Measurements from ENCODE around the gene NIT1. TPM values are rescaled to one million over a fixed set of nuclear protein-coding genes. Genes with fewer than 3 reads are reported as not detected.

NIT1 gene
- total and polyA plus RNA-seq, 10 of the 15 experiments (the other 5 are each of a cell fraction or from before 2014, with no cell fraction given) = 19.2 to 54.4 (median 28.3) TPM

DNA sequence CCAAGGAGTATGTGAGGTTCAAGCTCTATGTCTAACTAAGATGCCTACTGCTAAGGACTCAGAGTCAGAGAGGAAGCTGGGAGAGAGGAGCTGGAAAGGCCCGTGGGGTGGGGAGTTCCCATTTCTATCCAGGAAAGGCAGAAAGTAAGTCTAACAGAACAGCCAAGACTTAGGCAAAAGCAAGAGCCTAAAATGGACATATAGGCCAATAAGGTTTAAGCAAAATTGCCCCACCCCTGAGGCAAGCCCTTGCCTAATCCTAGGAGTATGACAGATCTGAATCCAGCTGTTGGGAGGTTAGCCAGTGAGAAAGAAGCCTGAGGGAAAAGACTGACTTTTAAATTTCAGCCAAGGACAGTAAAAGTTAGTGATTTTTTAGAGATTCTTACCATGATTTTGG lies 21.4 kb upstream of the NIT1 start:
- BruUV-seq (replicated peaks) = no TSS peak
- POLR2A ChIA-PET = interaction anchor here (0.5 to 5.6 kb wide), 9 partner anchors 21 to 265 kb away, joined by 3 to 66 read pairs (median 5); partner anchors contain the start of genes ARHGAP30, NIT1, PFDN2 and TSTD1
- peak; percentile 3; the same call in 1 of the 3 replicates for ATAC-seq
- Histone ChIP-seq H3K36me3 (ENCODE audit: control insufficient read depth in 2 of 2, insufficient read depth in 2 of 2, low read length in 1 of 2) (peaks cover 0 to 8% of the 10 kb centered on the region in 2 experiments; a peak in 3 of 4 replicates), H3K9me3 (replicated peaks; ENCODE audit: control insufficient read depth, insufficient read depth, low read length) (no peaks in the 10 kb centered on the region), H3K4me2 (ENCODE audit: control insufficient read depth, insufficient read depth) (peak overlapping the region; percentile 61), H2AFZ (ENCODE audit: control insufficient read depth, low read depth, low read length) (no peak overlapping the region), H3K79me2 (ENCODE audit: control insufficient read depth, insufficient read depth, low read length) (no peaks in the 10 kb centered on the region), H3K9ac (ENCODE audit: control insufficient read depth, insufficient read depth, low read length) (peak overlapping the region; percentile 36; the same call in 1 of the 2 replicates), H3K4me1 (ENCODE audit: control insufficient read depth, insufficient read depth, low read length) (peaks cover 39% of the 10 kb centered on the region), H3K4me3 (0 out of 2 replicates have a peak overlapping the region, but pooled peaks have one; percentile 21), H3K27ac (ENCODE audit: control insufficient read depth, insufficient read depth) (peak overlapping the region; percentile 65), H3K27me3 (replicated peaks in 1 of 2; ENCODE audit: control insufficient read depth in 2 of 2, insufficient read depth in 2 of 2, low read length in 1 of 2) (no peaks in the 10 kb centered on the region), H4K20me1 (ENCODE audit: control insufficient read depth, insufficient read depth) (no peaks in the 10 kb centered on the region)
- intact Hi-C loops (cut with micrococcal nuclease; ENCODE audit: unreplicated experiment) (loop anchor here (1.0 kb wide), 2 partner anchors 26 to 55 kb away; no protein-coding TSS in a partner anchor), in situ Hi-C loops (cut with MboI) (no loop called here)
- RAD21 ChIA-PET (ENCODE audit: unreplicated experiment) = interaction anchor here (0.6 to 6.7 kb wide), 16 partner anchors 9 to 320 kb away, joined by 3 to 90 read pairs (median 4); partner anchors contain the start of genes ARHGAP30, DEDD, F11R and TSTD1
- CTCF ChIA-PET = interaction anchor here (0.8 to 7.6 kb wide), 24 partner anchors 10 to 315 kb away, joined by 3 to 181 read pairs (median 6); partner anchors contain the start of genes ARHGAP30, DEDD, F11R and ITLN2
- FAIRE-seq = no peak
- TF ChIP-seq CREB1 (IDR thresholded peaks at IDR 0.05; ENCODE audit: low read depth) (no peak), MEF2A (IDR thresholded peaks at IDR 0.05; ENCODE audit: insufficient read depth, low read depth, low read length) (no peak), FOXK2 (IDR thresholded peaks at IDR 0.05) (no peak), CBFB (IDR thresholded peaks at IDR 0.05; ENCODE audit: low read depth) (no peak), RB1 (IDR thresholded peaks at IDR 0.05; ENCODE audit: borderline replicate concordance) (no peak), BACH1 (IDR thresholded peaks at IDR 0.05; ENCODE audit: borderline replicate concordance) (no peak), CHD1 (IDR thresholded peaks at IDR 0.05; ENCODE audit: low read depth, low read length) (no peak), PRDM15 (CRISPR knock-in tag; IDR thresholded peaks at IDR 0.05) (no peak), ATF2 (IDR thresholded peaks at IDR 0.05; ENCODE audit: low read length) (no peak), MXI1 (IDR thresholded peaks at IDR 0.05; ENCODE audit: low read depth, low read length) (no peak), HDGF (IDR thresholded peaks at IDR 0.05) (no peak), HSF1 (IDR thresholded peaks at IDR 0.05; ENCODE audit: low read depth, low read length) (no peak)
- TF ChIP-seq, protein P1, sequence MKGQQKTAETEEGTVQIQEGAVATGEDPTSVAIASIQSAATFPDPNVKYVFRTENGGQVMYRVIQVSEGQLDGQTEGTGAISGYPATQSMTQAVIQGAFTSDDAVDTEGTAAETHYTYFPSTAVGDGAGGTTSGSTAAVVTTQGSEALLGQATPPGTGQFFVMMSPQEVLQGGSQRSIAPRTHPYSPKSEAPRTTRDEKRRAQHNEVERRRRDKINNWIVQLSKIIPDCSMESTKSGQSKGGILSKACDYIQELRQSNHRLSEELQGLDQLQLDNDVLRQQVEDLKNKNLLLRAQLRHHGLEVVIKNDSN (IDR thresholded peaks at IDR 0.05; ENCODE audit: borderline replicate concordance, extremely low read length, insufficient read depth, low read depth, low read length) = no peak
- no peak for DNase-seq (ENCODE audit: low read depth, low spot score)
- SMC1A ChIA-PET (ENCODE audit: uncharacterized antibody, unreplicated experiment) = interaction anchor here (0.7 to 7.0 kb wide), 30 partner anchors 8 to 369 kb away, joined by 3 to 110 read pairs (median 4); partner anchors contain the start of genes ARHGAP30, DEDD, F11R and ITLN2
- 8% methylated on average over 1 of the region's 1 CpG for WGBS (ENCODE audit: insufficient coverage, insufficient replicate concordance, low lambda C conversion rate, missing lambda C conversion rate)

Measured in GM12878 (cell line).